H1 (cell line): ENCODE measurements around the gene GK2. TPM values are rescaled to one million over a fixed set of nuclear protein-coding genes. Genes with fewer than 3 reads are reported as not detected.

Experiments
- CHD2 ChIP-seq: IDR thresholded peaks from 2 replicates; pipeline ENCODE4 v1.6.1; 2012; ENCODE audit warnings: low read length, improper control_type of control experiment
- POU5F1 ChIP-seq: IDR thresholded peaks from 2 replicates; pipeline ENCODE4 v1.6.1; 2011; ENCODE audit warnings: low read depth, mild to moderate bottlenecking, low read length, moderate library complexity
- SIN3A ChIP-seq, 2 experiments: IDR thresholded peaks in 1 of 2; conservative IDR thresholded peaks in 1 of 2; 2 replicates each; pipeline ENCODE4 v1.6.1; 2011 to 2012; ENCODE audit warnings: low read length in 2 of 2, improper control_type of control experiment in 1 of 2, low read depth in 1 of 2, mild to moderate bottlenecking in 1 of 2
- polyA plus RNA-seq, 7 experiments: library from polyadenylated mRNA; depleted of rRNA in 3 of 7; stranded (reverse) in 5 of 7; unstranded in 2 of 7; fragments of >200 nt in 5 of 7; fragments of 200-250 nt in 2 of 7; gene quantifications; 1 replicate in 5 of 7; 2 replicates in 1 of 7; 4 replicates in 1 of 7; pipeline versions ENCODE4 v1.2.1 to v1.2.3, GENCODE V29; 2011 to 2013; ENCODE audit warnings: missing spikeins in 2 of 7, mixed read lengths in 2 of 7
- total RNA-seq: library from RNA; stranded (reverse); fragmentation: NEBNext Ultra II Directional; extraction: Animal tissue kit (Norgen Biotek cat#: 25700); gene quantifications from 2 replicates; pipeline ENCODE4 v1.2.1, GENCODE V29; 2021

Gene GK2
- total and polyA plus RNA-seq, 2 of the 8 experiments (the other 6 are each of a cell fraction or from before 2014, with no cell fraction given): not detected

DNA sequence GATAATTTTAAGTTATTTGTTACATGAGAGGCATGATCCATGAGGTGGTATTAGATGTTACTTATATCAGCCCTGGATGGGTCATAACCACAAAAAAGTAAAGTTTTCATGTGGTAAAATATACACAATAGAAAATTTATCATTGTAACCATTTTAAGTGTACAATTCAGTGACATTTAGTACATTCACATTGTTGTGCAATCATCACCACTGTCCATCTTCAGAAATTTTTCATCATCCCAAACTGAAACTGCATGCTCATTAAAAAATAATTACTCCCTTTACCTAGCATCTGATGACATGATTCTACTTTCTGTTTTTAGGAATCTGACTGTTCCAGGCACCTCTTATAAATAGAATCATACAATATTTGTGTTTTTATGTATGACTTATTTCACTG lies 11.2 kb downstream of the GK2 start (continued):
- TF ChIP-seq POU5F1 (no peak), SIN3A (conservative IDR thresholded peaks at IDR 0.05 in 1 of 2, IDR thresholded peaks at IDR 0.05 in 1 of 2; ENCODE audit: low read depth in 1 of 2, low read length in 2 of 2) (no peak), CHD2 (no peak)
- TF ChIP-seq, all 59 proteins: peak for 0
